ENCODE results near the gene MAP2K1.
"Not testable (repeated sequence)": the region's sequence is repeated elsewhere in the genome, so short reads cannot be mapped to it uniquely, and the experiment has no call there.

The MAP2K1 gene

DNA sequence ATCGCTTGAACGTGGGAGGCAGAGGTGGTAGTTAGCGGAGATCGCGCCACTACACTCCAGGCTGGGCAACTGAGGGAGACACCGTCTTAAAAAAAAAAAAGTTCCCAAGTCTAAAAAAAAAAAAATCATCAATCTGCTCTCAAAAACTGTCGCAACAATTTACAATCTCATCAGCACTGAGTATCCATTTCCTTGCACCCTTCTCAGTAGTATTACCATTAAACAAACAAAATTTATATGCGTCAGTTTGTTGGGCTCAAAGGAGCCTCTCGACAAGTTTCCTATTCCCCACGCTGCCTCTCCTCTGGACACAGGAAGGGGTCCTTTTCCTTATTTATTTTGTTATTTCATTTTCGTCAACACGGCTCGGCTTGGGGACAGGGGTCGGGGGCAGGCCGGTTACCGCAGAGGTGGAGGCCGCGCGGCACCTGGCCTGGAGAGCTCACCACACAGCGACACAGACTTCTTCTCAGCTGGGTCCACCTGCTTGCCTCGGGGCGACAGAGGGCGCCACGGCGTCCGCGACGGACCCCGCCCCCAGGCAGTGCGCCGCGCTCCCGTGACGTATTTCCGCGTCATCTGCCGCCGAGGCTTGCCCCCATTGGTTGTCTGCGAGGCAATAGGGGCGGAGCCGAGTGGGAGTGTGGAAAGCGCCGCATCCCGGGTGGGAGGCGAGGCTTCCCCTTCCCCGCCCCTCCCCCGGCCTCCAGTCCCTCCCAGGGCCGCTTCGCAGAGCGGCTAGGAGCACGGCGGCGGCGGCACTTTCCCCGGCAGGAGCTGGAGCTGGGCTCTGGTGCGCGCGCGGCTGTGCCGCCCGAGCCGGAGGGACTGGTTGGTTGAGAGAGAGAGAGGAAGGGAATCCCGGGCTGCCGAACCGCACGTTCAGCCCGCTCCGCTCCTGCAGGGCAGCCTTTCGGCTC is at the start of gene MAP2K1:
TSS of gene MAP2K1 (plus strand) at position 709 of the 920 bp plus-strand sequence. CDS start 436 bp downstream, outside the sequence.
- H3K27ac ChIP-seq: peak within 1 kb of the TSS; percentile 71
- TF ChIP-seq, protein P1, sequence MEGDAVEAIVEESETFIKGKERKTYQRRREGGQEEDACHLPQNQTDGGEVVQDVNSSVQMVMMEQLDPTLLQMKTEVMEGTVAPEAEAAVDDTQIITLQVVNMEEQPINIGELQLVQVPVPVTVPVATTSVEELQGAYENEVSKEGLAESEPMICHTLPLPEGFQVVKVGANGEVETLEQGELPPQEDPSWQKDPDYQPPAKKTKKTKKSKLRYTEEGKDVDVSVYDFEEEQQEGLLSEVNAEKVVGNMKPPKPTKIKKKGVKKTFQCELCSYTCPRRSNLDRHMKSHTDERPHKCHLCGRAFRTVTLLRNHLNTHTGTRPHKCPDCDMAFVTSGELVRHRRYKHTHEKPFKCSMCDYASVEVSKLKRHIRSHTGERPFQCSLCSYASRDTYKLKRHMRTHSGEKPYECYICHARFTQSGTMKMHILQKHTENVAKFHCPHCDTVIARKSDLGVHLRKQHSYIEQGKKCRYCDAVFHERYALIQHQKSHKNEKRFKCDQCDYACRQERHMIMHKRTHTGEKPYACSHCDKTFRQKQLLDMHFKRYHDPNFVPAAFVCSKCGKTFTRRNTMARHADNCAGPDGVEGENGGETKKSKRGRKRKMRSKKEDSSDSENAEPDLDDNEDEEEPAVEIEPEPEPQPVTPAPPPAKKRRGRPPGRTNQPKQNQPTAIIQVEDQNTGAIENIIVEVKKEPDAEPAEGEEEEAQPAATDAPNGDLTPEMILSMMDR (IDR thresholded peaks at IDR 0.05): peak; percentile 83
- TF ChIP-seq ZFX (IDR thresholded peaks at IDR 0.05; ENCODE audit: borderline replicate concordance): no peak

DNA sequence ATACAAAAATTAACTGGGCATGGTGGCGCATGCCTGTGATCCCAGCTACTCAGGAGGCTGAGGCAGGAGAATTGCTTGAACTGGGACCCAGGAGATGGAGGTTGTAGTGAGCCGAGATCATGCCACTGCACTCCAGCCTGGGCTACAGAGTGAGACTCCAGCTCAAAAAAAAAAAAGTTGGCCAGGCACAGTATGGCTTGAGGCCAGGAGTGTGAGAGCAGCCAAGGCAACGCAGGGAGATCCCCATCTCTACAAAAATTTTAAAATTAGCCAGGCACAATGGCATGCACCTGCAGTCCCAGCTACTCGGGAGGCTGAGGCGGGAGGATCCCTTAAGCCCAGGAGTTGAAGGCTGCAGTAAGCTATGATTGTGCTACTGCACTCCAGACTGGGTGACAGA is 38.2 kb upstream of the MAP2K1 start:
- H3K27ac ChIP-seq: not testable (repeated sequence)

DNA sequence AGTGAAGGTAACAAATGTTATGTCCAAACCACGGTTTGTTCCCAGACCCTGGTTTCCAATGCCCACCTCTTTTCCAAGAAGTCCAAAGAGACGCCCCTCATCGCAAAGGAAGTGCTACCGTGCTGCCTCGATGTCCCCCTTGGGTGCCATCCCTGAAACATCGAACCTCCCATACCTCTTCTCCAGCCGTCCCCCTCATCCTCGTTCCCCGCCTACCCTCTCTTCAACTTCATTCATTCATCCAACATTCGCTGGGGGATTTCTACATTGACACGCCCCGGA is 30.7 kb upstream of the MAP2K1 start:
- TF ChIP-seq, protein P1 (IDR thresholded peaks at IDR 0.05): no peak
- TF ChIP-seq ZFX (IDR thresholded peaks at IDR 0.05; ENCODE audit: borderline replicate concordance): no peak
- H3K27ac ChIP-seq: peak overlapping the region; percentile 79

DNA sequence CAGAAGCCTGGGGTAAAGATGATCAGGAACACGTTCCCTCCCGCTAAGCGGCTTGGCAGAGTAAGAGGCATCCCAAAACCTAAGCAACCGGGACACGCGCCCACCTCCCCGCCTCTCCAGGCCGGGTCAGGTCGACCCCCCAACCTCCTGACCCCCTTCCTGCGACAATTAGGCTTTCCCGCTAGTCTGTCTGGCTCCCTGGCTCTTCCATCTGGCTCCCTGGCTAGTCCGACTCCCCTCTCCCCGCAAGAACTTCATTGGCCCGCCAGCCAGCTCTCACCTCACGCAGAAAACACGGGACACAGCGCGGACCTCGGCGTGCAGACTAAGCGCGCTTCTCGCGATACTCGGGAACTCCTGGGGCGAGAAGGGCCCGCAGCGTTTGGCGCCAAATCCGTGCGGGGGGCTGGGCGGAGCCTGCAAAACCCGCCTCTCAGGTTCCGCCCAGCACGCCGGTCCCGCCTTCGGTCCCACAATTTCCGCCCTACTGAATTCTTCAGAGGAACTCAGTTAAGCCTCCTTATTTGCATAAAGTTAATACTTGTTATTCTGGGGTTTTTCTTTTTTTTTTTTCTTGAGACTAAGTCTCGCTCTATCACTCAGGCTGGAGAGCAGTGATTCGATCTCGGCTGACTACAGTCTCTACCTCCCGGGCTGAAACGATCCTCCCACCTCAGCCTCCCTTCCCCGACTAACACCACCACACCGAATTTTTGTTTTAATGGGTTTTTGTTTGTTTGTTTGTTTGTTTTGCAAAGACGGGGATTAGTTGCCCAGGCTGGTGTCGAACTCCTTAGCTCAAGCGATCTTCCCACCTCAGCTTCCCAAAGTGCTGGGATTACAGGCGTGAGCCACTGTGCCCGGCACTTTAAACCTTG is 30.1 kb upstream of the MAP2K1 start, which contains the start of gene TIPIN:
TSS of gene TIPIN (minus strand) at position 327 of the 878 bp plus-strand sequence. CDS start 3,738 bp downstream, outside the sequence.
- H3K27ac ChIP-seq: peak within 1 kb of the TSS; percentile 79

DNA sequence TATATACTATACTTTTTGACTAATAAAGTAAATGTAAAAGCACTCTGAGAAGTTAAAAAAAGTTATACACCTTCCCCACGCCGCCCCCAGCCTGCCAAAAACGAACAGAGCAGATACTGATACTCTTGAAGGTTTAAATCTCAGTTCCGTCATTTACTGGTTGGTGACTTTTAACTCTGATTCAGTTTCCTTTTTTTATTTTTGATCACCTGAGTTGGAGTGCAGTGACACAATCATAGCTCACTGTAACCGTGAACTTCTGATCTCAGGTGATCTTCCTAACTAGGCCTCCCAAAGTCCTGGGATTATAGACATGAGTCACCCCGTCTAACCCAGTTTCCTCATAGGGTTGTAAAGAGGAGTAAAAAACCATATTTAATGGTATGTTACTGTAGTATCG is 27.0 kb upstream of the MAP2K1 start:
- H3K27ac ChIP-seq: no peak overlapping the region
- TF ChIP-seq, protein P1 (IDR thresholded peaks at IDR 0.05): no peak
- no peak for TF ChIP-seq ZFX (IDR thresholded peaks at IDR 0.05; ENCODE audit: borderline replicate concordance)

More for the DNA sequence above, 30.1 kb upstream of the MAP2K1 start, which contains the start of gene TIPIN:
- TF ChIP-seq, protein P1 (IDR thresholded peaks at IDR 0.05): no peak

DNA sequence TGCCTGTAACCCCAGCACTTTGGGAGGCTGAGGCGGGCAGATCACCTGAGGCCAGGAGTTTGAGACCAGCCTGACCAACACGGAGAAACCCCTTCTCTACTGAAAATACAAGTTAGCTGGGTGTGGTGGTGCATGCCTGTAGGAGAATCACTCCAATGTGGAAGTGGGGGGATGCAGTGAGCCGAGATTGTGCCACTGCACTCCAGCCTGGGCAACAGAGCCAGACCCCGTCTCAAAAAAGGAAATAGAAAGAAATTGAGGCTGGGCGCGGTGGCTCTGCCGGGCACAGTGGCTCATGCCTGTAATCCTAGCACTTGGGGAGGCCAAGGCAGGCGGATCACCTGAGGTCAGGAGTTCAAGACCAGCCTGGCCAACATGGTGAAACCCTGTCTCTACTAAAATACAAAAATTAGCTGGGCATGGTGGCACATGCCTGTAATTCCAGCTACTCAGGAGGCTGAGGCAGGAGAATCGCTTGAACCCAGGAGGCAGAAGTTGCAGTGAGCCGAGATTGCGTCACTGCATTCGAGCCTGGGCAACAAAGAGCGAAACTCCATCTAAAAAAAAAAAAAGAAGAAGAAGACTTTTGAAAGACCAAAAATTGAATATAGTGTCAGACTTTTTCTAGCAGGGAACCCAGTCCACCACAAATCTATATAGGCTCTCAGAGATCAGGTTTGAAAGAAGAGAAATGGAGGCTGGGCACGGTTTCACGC is 24.8 kb upstream of the MAP2K1 start:
- not testable (repeated sequence) for H3K27ac ChIP-seq

DNA sequence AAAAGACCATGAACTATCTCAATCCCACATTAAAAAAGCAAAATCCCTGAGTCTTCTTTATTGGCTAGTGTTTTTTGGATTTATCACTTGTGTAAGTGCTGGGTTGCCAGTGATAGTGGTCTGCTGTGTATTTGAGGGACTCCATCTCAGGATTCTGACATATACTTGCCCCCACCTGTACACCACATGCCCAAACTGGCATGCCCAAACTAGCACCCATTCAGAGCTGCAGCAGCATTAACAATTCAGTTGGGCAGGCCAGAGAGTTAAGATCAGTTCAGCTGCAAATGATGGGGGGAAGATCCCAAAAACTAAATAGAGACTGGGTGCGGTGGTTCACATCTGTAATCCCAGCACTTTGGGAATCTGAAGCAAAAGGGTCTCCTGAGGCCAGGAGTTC is 23.9 kb upstream of the MAP2K1 start:
- no peak for TF ChIP-seq ZFX (IDR thresholded peaks at IDR 0.05; ENCODE audit: borderline replicate concordance)
- TF ChIP-seq, protein P1 (IDR thresholded peaks at IDR 0.05): no peak
- H3K27ac ChIP-seq: no peak overlapping the region

Data from 22Rv1 (cell line).